SKM-1 treated with dmso at 0.1 percent for 144 hours (cell line): ENCODE data around the gene GDNF.
"Not testable (repeated sequence)": the region's sequence is repeated elsewhere in the genome, so short reads cannot be mapped to it uniquely, and the experiment has no call there.

Experiments
- DNase-seq: peaks from one replicate; lab custom pipeline; 2025; ENCODE audit not compliant: unreplicated experiment; lab: John Stamatoyannopoulos, UW

GDNF gene, protein sequence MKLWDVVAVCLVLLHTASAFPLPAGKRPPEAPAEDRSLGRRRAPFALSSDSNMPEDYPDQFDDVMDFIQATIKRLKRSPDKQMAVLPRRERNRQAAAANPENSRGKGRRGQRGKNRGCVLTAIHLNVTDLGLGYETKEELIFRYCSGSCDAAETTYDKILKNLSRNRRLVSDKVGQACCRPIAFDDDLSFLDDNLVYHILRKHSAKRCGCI

DNA sequence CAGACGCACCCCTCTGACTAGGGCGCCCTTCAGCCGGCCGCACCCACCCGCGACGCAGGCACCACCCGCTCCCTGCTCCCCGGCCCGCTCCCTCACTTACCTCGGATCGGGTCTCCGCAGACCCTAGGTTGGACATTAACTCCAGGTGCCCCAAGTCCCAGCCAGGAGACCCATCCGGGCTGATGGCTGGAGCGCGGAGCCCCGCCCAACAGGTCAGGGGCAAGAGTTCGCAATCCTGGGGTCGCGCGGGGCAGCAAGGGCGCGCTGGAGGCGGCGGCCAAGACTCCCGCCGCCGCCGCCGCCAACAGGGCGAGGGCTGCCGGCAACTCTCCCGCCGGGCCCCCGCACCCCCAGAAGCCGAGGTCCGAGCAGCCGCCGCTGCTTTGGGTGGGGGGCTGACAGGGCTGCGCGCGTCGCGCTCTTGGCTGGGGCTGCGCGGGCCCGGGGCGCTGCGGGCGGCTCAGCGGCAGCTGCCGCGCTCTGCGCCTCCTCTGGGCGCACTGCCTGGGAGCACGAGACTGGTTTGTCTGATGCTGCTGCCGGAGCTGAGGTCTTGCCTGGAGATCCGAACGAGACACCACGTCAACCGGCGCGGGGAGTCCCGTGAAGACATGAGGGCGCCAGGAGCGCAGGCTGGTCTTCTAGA is at the start of gene GDNF:
TSS of gene GDNF (minus strand) at position 635 of the 646 bp plus-strand sequence. CDS start 5,245 bp downstream, outside the sequence.
- DNase-seq = no peak

DNA sequence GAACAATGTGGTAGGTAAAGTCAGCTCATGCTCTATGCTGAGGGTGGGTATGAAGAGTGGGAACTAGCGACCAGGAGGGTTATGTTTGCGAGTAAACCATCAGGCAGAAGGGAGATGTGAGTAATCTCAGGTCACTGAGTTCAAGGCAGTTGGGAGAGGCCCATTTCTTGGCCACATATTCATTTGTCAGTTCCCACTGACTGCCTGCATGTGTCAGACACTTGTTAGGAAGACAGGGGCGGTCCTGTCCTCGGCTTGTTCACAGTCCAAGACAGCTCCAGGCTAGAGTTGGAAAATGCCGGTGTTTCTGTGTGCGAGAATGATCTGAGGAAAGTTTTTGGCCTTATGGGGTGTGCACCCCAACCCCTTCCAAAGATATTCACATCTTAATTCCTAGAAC is 48.6 kb upstream of the GDNF start:
- no peak for DNase-seq

DNA sequence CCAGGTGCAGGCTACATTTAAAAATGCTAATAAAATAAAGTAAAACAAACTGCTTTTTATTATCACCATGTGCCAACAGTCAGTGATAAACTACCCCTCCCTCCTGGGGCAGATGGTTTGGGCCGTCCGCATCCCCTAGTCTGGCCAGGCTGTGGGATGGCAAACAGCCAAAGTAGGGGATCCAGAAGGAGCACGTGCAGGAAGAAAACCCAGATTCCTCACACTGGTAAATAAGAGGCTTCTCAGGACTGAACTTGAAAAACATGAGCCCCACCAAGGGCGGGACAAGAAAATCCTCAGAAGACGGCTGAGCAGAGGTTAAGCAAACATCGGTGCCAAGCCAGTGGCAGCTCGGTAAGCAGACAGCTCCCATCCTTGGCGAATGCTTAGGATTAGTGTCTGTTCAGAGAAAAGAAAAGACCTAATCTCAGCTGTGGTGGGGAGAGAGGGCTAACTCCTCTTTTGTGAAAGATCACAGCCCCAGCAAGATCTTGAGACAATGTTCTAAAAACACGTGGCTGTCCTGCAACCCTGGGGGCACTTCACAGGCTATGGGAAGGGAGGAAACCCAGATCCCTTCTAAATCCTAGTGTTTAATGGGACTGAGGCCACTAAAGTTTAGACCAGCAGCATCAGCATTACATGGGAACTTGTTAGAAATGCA is 46.5 kb upstream of the GDNF start:
- DNase-seq = no peak

DNA sequence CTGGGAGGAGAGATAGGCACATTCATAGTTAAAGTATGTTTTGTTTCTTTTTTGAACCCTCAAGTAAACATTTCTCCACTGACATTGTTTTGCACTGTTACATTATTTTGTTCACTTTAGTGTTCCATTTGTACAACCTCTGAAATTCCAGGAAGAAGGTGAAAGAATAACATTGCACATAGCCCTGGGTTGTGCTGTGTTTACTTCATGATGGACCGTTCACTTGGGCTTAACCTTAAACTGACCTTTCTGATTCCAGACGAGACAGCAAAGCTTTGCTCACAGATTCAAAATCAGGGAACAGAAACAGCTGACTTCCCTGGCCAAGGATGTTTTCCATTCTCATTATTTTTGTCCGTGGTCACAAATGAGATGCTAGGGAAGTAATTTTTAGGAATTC is 42.8 kb upstream of the GDNF start:
- DNase-seq = no peak

DNA sequence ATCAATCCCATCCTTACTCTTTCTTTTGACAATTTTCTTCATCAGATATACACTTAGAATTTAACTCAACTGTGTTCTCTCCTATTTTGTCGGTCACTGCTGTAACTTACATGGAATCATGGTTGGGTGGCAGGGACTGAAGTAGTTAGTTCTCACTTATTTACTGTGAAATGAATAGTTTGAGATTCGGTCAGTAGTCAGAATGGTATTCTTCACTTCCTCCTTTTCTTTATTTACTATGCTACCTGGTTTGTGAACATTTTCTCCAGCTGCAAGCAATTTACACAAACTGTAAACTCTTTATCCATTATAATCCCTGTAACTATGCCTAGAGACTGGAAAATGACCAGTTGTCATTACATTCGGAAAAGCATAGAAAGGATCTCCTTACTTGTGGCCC is 41.5 kb upstream of the GDNF start:
- no peak for DNase-seq

DNA sequence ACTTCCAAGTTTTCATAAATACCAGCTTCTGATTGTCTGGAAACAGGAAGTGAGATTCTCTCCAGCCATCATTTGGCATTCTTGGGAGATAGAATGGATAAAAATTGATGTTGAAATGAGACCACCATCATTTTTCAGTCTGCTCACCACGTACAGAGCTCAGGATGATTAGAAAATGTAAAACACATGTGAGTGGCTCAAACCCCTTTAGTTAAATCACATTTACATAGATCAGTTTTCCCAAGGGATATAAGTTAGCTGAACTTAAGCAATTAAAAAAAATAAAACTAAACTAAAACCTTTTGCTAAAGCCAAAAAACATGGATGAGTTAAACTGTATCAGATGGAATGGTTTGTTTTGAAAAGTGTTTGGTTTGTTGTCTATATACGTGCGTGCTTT is 37.1 kb upstream of the GDNF start:
- DNase-seq = no peak

DNA sequence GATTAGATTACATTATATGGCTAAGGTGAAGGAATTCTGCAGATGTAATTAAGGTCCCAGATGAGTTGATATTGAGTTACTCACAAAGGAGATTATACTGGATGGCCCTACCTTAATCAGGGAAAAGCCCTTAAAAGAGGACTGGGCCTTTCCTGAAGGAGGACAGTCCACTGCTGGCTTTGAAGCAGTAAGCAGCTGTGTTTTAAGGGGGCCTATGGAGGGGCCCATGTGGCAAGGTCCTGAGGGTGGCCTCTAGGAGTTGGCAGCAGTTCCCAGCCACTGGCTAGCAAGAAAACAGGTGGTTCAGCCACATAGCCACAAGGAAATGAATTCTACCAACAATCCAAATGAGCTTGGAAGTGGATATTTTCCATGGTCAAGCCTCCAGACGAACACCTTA is 36.4 kb upstream of the GDNF start:
- DNase-seq = no peak

DNA sequence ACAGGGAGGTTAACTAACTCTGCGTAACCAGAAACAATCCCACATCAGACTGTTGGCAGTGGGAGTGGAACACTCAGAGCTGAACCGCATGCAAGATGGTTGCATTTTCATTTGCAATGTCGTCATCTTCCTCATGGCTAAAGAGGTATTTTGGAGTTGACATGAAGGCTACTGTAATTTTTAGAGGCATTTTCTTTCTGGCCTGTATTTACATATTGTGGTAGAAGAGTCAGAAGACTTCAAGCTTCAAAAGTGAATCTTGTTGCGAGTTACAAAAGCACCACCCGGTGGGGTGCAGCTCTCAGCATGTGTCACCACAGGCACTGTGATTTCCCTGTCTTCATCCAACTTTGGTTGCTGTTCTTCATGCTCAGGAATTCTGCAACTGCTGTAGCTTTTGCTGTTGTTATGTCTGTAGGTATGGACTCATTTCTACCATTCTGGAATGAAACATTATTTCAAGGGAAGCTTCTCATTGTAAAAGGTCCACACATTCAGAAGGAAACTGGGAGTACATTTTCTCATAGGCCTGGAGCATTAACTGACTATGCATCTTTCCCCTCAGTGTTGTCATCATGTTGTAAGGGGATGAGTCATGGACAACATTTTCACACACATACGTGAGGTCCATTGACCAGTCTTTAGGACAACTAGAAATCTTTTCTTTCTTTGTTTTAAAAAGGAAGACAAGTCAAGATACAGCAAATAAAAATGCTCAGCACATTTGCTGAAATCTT is 35.4 kb upstream of the GDNF start:
- DNase-seq = no peak

DNA sequence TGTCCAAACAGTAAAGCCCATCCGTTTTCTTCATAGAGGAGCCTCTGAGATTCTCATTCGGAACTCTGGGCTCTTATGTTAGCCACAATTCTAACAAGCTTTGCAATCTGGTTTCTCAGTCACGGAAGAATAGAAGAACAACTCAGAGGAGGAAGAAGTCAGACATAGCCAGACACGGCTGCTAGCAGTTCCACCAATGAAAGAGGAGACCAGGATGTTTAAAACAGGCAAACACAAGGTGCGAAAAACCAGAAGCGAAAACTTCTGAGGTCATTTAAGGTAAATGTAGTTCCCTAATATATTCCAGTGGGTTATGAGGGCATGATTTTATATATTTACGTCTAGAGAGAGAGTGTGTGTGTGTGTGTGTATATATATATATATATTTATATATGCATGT is 34.1 kb upstream of the GDNF start:
- no peak for DNase-seq

DNA sequence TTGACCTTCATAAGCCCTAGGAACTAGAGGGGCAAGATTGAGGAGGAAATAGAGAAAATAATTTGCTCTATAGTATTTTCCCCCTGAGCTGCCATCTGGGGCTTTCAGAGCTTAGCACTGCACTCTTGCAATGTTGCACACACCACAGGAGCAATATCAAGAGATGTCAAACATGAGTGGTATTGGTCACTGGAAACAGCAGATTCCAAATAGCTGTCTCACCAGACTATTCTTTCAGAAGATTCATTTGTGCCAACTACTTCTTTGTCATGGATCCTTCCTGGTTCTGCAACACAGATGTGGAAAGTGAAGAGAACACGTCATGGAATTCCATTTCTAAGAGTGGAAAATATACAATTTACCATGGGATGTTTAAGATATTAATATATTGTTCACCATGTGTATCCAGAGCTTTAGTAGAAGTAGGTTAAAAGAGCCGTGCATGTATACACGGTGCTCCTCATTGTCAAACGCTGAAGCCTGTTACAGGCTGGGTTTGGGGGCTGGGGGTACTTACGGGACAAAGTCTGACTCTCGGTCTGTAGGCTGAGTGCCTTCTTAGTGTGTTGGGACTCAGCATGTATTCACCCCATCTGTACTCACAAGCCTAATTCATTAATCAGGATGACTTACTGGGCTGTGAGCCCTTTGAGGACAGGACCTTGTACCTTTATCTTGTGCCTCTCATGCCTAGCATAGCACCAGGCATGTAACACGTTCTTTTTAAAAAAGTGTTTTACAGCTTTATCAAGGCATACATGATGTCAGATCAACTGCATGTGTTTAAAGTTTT is 31.4 kb upstream of the GDNF start:
- no peak for DNase-seq

DNA sequence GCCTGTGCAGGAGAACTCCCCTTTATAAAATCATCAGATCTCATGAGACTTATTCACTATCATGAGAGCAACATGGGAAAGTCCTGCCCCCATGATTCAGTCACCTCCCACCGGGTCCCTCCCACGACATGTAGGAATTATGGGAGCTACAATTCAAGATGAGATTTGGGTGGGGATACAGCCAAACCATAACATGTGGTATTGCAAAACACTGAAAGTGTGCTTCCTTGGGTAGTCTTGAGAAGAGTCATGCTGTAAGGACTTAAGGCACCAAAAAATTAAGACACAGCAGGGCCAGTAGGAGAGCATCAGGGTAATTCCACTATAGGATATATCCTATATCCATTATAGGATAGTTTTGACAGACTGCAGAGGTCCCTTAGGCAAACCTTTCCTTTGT is 29.4 kb upstream of the GDNF start:
- DNase-seq = no peak

DNA sequence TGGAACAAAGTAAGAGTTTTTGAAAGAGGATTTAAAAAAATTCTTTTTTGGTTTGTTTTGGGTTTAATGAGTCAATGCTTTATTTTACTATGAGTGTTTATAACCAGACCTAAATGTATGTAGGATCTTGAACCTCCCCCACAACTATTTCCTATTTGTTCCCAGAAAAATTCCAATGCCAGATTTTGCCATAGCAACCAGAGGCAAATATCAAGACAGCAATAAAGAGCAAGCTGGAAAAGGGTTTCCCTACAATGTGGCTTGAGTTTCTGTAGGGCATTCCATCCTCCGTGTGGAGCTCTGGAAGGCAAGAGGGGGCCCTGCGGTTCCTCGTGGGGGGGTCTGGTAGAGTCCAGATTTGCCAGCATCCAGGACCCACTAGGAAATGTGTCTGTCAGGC is 27.8 kb upstream of the GDNF start:
- DNase-seq = no peak

DNA sequence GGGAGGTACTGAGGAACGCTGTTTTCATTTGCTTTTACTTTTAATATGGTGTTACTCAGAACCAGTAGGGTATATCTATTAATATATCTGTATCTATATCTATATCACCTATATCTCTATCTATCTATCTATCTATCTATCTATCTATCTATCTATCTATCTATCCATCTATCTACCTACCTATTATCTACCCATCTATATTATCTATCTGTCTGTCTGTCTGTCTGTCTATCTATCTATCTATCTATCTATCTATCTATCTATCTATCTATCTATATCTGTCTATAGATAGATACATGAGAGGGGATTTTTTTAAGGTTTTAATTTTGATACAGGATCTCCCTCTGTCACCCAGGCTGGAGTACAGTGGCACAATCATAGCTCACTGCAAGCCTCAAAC is 23.1 kb upstream of the GDNF start:
- DNase-seq = not testable (repeated sequence)

DNA sequence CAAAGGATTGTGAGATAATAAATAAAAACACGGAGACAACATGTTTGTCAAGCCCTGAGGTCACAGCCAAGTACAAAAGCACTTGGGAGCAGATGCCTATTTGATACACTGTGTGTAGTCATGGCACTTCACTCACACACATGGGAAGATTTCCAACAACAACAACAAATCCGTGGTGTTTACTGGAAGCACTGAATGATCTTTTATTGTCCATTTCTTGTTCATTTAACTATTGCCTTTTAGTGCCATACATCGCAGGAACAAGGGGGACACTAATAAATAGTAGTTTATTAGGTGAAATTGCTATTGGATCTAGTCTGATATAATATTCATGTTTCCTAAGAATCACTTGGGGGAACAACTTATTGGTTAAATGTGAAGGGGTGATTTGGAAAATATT is 20.4 kb upstream of the GDNF start:
- no peak for DNase-seq

DNA sequence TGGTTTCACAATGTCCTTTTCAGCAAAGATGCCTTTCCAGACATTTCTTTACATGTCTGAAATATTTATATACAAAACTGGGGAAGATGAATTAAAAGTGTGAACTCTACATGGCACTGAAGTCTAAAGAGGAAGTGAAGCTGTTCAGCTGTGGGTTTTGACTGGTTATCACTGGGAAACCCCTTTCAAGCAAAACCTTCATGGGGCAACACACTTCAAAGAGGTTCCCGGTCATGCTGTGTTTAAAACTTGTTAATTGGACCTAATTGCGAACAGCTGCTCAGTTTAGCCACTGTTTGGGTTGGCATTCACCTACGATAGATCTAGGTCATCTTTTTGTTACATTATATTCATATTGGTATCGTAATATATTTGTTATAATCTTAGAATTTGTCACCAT is 20.0 kb upstream of the GDNF start:
- no peak for DNase-seq

DNA sequence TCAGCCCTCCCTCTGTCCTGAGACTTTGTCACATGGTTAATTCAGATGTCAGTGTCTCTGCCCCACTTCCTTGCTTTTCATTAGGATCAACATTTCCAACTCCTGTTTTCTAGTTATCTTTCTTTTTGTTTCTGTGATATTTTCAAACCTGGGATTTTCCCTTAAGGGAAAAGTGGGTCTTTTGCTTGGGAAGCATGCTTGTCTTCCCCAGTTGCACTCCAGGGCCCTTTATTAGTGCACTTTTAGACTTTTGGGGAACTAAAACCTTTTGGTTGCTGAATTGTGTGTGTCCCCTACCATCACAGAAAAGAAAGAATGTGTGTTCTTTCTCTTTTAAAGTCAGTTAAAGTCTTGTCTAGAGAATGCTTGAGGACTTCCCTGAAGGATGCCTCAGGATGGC is 18.4 kb upstream of the GDNF start:
- DNase-seq = no peak

DNA sequence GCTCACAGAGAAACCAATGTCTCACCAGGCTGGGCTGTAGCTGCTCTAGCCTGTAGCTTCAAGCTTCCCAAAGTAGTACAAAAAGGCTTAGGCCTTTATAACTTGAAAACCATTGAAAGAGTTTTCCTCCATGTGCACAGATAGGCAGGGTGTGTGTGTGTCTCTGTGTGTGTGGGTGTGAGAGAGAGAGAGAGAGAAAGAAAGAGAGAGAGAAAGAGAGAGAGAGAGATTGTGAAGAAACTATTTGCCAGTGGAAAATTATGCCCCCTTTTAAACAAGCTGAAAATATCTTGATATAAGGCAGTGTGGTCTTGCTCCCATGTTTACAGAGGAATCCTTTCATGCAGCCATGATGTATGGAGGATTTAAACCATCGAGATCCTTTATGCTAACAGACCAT is 17.9 kb upstream of the GDNF start:
- DNase-seq = no peak

DNA sequence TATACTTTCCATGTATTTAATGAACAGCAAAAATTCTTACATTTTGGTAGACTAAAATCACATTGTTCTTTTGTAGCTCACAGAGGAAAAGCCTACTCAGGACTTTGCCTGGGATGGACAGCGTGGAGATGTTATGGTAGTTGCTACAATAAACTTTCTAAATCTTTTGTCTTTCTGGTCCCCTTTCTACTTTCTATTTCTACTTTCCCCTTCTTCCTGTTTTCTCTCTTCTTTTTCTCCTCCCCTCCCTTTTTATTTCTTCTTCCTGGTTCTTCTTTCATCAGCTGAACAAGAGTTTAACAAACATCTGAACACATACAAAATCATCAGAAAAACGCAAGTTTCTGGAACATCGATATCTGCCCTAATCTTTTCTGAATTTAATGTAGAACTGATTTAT is 15.6 kb upstream of the GDNF start:
- DNase-seq = no peak

DNA sequence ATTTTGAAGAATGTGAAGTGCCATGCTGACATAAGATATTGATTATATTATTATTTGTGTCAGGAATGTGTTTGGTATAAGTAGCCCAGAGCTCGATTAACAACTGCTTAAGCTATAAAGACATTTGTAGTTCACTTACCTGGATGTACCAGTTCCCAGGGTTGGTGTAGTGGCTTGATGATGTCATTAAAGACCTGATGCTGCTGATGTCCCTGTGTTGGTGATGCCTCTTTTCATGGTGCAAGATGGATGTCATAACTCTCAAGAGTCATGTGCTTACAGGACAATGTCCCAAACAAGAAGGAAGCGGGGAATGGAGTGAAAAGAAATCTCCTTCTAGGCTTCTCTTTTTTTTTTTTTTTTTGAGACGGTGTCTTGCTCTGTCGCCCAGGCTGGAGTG is 11.5 kb upstream of the GDNF start:
- no peak for DNase-seq

DNA sequence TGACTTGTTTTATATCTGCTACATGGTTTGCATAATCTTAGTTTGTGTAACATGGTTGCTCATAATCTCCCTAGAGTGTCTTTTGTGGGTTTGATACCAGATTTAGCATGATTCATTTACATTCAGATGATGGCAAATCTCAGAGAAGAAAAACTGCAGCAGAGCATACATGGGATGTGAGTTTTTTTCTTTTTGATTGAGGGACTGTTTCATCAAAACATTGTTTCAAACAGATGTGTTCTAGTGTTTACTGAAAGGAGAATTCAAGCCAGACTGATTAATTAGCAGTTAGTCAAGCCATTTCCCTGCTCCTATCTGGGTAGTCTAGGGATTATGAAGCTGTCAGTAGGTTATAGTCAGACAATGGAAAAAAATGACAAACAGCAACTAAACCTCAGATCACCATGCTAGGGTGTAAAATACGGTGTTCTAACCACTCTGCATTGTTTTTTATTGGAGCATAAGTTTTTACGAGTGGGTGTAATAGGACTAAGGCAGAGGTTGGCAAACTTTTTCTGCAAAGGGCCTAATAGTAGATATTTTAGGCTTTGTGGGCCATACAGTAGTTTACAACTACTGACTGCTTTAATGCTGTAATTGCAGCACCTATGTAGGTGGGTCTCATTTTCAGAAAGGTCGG is 10.5 kb upstream of the GDNF start:
- DNase-seq = no peak

DNA sequence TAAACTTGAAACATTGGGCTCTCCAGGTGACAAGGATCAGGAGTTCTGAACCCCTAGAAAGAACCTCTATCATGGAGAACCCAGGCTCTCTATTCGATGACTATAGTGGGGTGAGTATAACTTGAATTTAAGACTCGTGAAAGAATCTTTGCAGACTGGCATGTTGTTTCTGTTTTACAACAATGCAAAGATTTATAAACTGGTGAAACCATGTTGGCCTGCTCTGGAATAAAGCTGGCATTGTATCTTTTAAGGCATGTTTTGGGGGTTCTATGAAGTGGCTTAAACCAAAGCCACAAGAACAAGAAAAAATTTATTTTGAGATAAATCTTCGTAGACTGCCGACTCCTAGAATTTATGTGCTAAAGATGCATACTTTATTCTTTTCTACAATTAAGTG is 9.8 kb upstream of the GDNF start:
- DNase-seq = no peak
